ENCODE data around the gene HDAC4. TPM values are rescaled to one million over a fixed set of nuclear protein-coding genes. Genes with fewer than 3 reads are reported as not detected.
A peak's percentile ranks its signal among the peaks of the same experiment; 100 is the strongest.

The HDAC4 gene
- polyA plus RNA-seq, 1 donor (not counting 4 experiments of a cell fraction or from before 2014, with no cell fraction given) = 2.9 TPM

- H3K4me2 ChIP-seq (ENCODE audit: control insufficient read depth, extremely low read depth, insufficient read depth, low read depth, low read length) = no peak overlapping the region
- no peak overlapping the region for H3K9ac ChIP-seq (ENCODE audit: control insufficient read depth, extremely low read depth, insufficient read depth, low read length)
- no peaks in the 10 kb centered on the region for H3K9me3 ChIP-seq (ENCODE audit: control insufficient read depth, low read depth, low read length)
- no peak overlapping the region for H3K27ac ChIP-seq (ENCODE audit: control insufficient read depth, insufficient read depth, low read length)
- no peak for DNase-seq (ENCODE audit: low read depth, low spot score)
- FAIRE-seq = no peak
- TF ChIP-seq, protein P1, sequence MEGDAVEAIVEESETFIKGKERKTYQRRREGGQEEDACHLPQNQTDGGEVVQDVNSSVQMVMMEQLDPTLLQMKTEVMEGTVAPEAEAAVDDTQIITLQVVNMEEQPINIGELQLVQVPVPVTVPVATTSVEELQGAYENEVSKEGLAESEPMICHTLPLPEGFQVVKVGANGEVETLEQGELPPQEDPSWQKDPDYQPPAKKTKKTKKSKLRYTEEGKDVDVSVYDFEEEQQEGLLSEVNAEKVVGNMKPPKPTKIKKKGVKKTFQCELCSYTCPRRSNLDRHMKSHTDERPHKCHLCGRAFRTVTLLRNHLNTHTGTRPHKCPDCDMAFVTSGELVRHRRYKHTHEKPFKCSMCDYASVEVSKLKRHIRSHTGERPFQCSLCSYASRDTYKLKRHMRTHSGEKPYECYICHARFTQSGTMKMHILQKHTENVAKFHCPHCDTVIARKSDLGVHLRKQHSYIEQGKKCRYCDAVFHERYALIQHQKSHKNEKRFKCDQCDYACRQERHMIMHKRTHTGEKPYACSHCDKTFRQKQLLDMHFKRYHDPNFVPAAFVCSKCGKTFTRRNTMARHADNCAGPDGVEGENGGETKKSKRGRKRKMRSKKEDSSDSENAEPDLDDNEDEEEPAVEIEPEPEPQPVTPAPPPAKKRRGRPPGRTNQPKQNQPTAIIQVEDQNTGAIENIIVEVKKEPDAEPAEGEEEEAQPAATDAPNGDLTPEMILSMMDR (optimal IDR thresholded peaks at IDR 0.05 in 1 of 3, IDR thresholded peaks at IDR 0.05 in 1 of 3, conservative IDR thresholded peaks at IDR 0.05 in 1 of 3; ENCODE audit: extremely low read depth in 1 of 3, insufficient read depth in 2 of 3, low read length in 3 of 3) = no peak
- no peak for TF ChIP-seq EZH2 (IDR thresholded peaks at IDR 0.05; ENCODE audit: low read length)
- no peaks in the 10 kb centered on the region for H4K20me1 ChIP-seq (ENCODE audit: control insufficient read depth, extremely low read depth, insufficient read depth, low read length)
- no peaks in the 10 kb centered on the region for H3K4me1 ChIP-seq (ENCODE audit: control insufficient read depth, extremely low read depth, insufficient read depth, low read length)
- no peaks in the 10 kb centered on the region for H3K79me2 ChIP-seq (ENCODE audit: control insufficient read depth, insufficient read depth, low read length)
- H3K27me3 ChIP-seq (ENCODE audit: control insufficient read depth, extremely low read depth, insufficient read depth, low read length) = peaks cover 28% of the 10 kb centered on the region
- no peak overlapping the region for H2AFZ ChIP-seq (ENCODE audit: control insufficient read depth, low read length)
- no peak overlapping the region for H3K4me3 ChIP-seq (ENCODE audit: control insufficient read depth in 2 of 3, extremely low read depth in 1 of 3, insufficient read depth in 2 of 3, low read depth in 1 of 3, low read length in 3 of 3)
- no peaks in the 10 kb centered on the region for H3K36me3 ChIP-seq (ENCODE audit: control insufficient read depth in 2 of 2, extremely low read depth in 1 of 2, insufficient read depth in 2 of 2, low read length in 2 of 2)
- dilution Hi-C loops (cut with MboI; ENCODE audit: extremely low pct_ligation_motif_present, low sequenced_read_pairs) = no loop called here
- no peaks in the 10 kb centered on the region for H3K9me1 ChIP-seq (ENCODE audit: control insufficient read depth, extremely low read depth, insufficient read depth, low read length)
Observed at GRCh38 chr2:239018271-239019182, 382.3 kb downstream of the HDAC4 start.

DNA sequence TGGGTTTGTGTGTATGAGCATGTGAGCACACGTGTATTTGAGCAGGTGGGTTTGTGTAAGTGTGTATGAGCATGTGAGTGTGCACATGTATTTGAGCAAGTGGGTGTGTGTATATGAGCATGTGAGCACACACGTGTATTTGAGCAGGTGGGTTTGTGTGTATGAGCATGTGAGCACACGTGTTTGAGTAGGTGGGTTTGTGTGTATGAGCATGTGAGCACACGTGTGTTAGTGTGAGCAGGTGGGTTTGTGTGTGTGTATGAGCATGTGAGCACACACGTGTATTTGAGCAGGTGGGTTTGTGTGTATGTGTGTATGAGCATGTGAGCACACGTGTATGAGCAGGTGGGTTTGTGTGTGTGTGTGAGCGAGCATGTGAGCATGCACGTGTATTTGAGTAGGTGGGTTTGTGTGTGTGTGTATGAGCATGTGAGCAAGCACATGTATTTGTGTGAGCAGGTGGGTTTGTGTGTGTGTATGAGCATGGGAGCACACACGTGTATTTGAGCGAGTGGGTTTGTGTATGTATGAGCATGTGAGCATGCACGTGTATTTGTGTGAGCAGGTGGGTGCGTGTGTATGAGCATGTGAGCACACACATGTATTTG lies 383.2 kb downstream of the HDAC4 start:
- H3K27me3 ChIP-seq (ENCODE audit: control insufficient read depth, extremely low read depth, insufficient read depth, low read length) = peaks cover 30% of the 10 kb centered on the region
- H3K4me1 ChIP-seq (ENCODE audit: control insufficient read depth, extremely low read depth, insufficient read depth, low read length) = no peaks in the 10 kb centered on the region
- no peaks in the 10 kb centered on the region for H3K36me3 ChIP-seq (ENCODE audit: control insufficient read depth in 2 of 2, extremely low read depth in 1 of 2, insufficient read depth in 2 of 2, low read length in 2 of 2)
- peak; percentile 13 for FAIRE-seq
- dilution Hi-C loops (cut with MboI; ENCODE audit: extremely low pct_ligation_motif_present, low sequenced_read_pairs) = no loop called here
- H3K4me2 ChIP-seq (ENCODE audit: control insufficient read depth, extremely low read depth, insufficient read depth, low read depth, low read length) = no peak overlapping the region
- no peak for DNase-seq (ENCODE audit: low read depth, low spot score)
- no peak overlapping the region for H3K4me3 ChIP-seq (ENCODE audit: control insufficient read depth in 2 of 3, extremely low read depth in 1 of 3, insufficient read depth in 2 of 3, low read depth in 1 of 3, low read length in 3 of 3)
- H3K9me1 ChIP-seq (ENCODE audit: control insufficient read depth, extremely low read depth, insufficient read depth, low read length) = no peaks in the 10 kb centered on the region
- TF ChIP-seq, protein P1 (optimal IDR thresholded peaks at IDR 0.05 in 1 of 3, IDR thresholded peaks at IDR 0.05 in 1 of 3, conservative IDR thresholded peaks at IDR 0.05 in 1 of 3; ENCODE audit: extremely low read depth in 1 of 3, insufficient read depth in 2 of 3, low read length in 3 of 3) = no peak
- TF ChIP-seq EZH2 (IDR thresholded peaks at IDR 0.05; ENCODE audit: low read length) = no peak
- no peaks in the 10 kb centered on the region for H3K79me2 ChIP-seq (ENCODE audit: control insufficient read depth, insufficient read depth, low read length)
- no peak overlapping the region for H2AFZ ChIP-seq (ENCODE audit: control insufficient read depth, low read length)
- no peak overlapping the region for H3K27ac ChIP-seq (ENCODE audit: control insufficient read depth, insufficient read depth, low read length)
- no peaks in the 10 kb centered on the region for H4K20me1 ChIP-seq (ENCODE audit: control insufficient read depth, extremely low read depth, insufficient read depth, low read length)
- H3K9me3 ChIP-seq (ENCODE audit: control insufficient read depth, low read depth, low read length) = no peaks in the 10 kb centered on the region
- H3K9ac ChIP-seq (ENCODE audit: control insufficient read depth, extremely low read depth, insufficient read depth, low read length) = no peak overlapping the region
